HG02973 (cell line): ENCODE measurements around the gene ZNF692.

Experiments
- ATAC-seq: cut with Tn5 transposase; IDR thresholded peaks from one replicate; pipeline ENCODE4 v1.9.1; 2021; ENCODE audit warnings: moderate library complexity; ENCODE audit not compliant: unreplicated experiment

ZNF692 gene

GRCh38 chr1:248825909-248826760, 32.8 kb downstream of the ZNF692 start, which contains the start of gene SH3BP5L:
Gene SH3BP5L, minus strand, starts transcription at chr1:248825915. Its CDS starts 980 bp downstream, at chr1:248824935.
- peak; percentile 88 for ATAC-seq

- ATAC-seq = peak; percentile 3
These were observed 33.3 kb downstream of the ZNF692 start for GRCh38 chr1:248825573-248825908.

- no peak for ATAC-seq
These were observed 33.7 kb downstream of the ZNF692 start for GRCh38 chr1:248825136-248825535.

- no peak for ATAC-seq
These were observed 34.2 kb downstream of the ZNF692 start for GRCh38 chr1:248824701-248825100.

- ATAC-seq = no peak
These were observed 34.6 kb downstream of the ZNF692 start for GRCh38 chr1:248824301-248824700.

GRCh38 chr1:248823517-248824001, 35.3 kb downstream of the ZNF692 start:
- ATAC-seq = no peak

GRCh38 chr1:248822148-248823032, 36.5 kb downstream of the ZNF692 start:
- peak; percentile 16 for ATAC-seq

GRCh38 chr1:248821641-248822040, 37.2 kb downstream of the ZNF692 start:
- no peak for ATAC-seq

GRCh38 chr1:248821101-248821500, 37.8 kb downstream of the ZNF692 start:
- ATAC-seq = no peak

GRCh38 chr1:248820041-248820585, 38.8 kb downstream of the ZNF692 start:
- no peak for ATAC-seq

- peak; percentile 58 for ATAC-seq
These were observed 40.1 kb downstream of the ZNF692 start for GRCh38 chr1:248818505-248819374.

- no peak for ATAC-seq
These were observed 41.8 kb downstream of the ZNF692 start for GRCh38 chr1:248817065-248817464.

- no peak for ATAC-seq
These were observed 42.6 kb downstream of the ZNF692 start for GRCh38 chr1:248816042-248816851.

- no peak for ATAC-seq
These were observed 43.4 kb downstream of the ZNF692 start for GRCh38 chr1:248815407-248816034.

- no peak for ATAC-seq
These were observed 44.5 kb downstream of the ZNF692 start for GRCh38 chr1:248814351-248814750.

GRCh38 chr1:248813546-248813945, 45.3 kb downstream of the ZNF692 start:
- ATAC-seq = no peak

GRCh38 chr1:248812736-248813425, 46.0 kb downstream of the ZNF692 start:
- ATAC-seq = no peak
